ENCODE results near the gene ALK.

ALK gene

GRCh38 chr2:29562896-29563295 is 358.5 kb downstream of the ALK start:
- Mint-ChIP-seq H3K9me3 (no peaks in the 10 kb centered on the region), H3K27ac (no peak overlapping the region), H3K27me3 (no peaks in the 10 kb centered on the region), H3K36me3 (no peaks in the 10 kb centered on the region), H3K4me3 (no peak overlapping the region), H3K4me1 (no peaks in the 10 kb centered on the region)
- no peak for ATAC-seq

GRCh38 chr2:29562319-29562718 is 359.1 kb downstream of the ALK start:
- H3K27me3 Mint-ChIP-seq: no peaks in the 10 kb centered on the region
- H3K4me3 Mint-ChIP-seq: no peak overlapping the region
- ATAC-seq: no peak
- no peaks in the 10 kb centered on the region for H3K36me3 Mint-ChIP-seq
- no peaks in the 10 kb centered on the region for H3K9me3 Mint-ChIP-seq
- no peak overlapping the region for H3K27ac Mint-ChIP-seq
- no peaks in the 10 kb centered on the region for H3K4me1 Mint-ChIP-seq

GRCh38 chr2:29561628-29562027 is 359.8 kb downstream of the ALK start:
- H3K27me3 Mint-ChIP-seq: no peaks in the 10 kb centered on the region
- ATAC-seq: no peak
- H3K4me3 Mint-ChIP-seq: no peak overlapping the region
- H3K36me3 Mint-ChIP-seq: no peaks in the 10 kb centered on the region
- H3K27ac Mint-ChIP-seq: no peak overlapping the region
- no peaks in the 10 kb centered on the region for H3K4me1 Mint-ChIP-seq
- H3K9me3 Mint-ChIP-seq: no peaks in the 10 kb centered on the region

GRCh38 chr2:29561181-29561580 is 360.2 kb downstream of the ALK start:
- H3K4me1 Mint-ChIP-seq: no peaks in the 10 kb centered on the region
- no peak overlapping the region for H3K4me3 Mint-ChIP-seq
- no peaks in the 10 kb centered on the region for H3K9me3 Mint-ChIP-seq
- H3K36me3 Mint-ChIP-seq: no peaks in the 10 kb centered on the region
- no peak for ATAC-seq
- no peak overlapping the region for H3K27ac Mint-ChIP-seq
- no peaks in the 10 kb centered on the region for H3K27me3 Mint-ChIP-seq

GRCh38 chr2:29560566-29560965 is 360.8 kb downstream of the ALK start:
- H3K27ac Mint-ChIP-seq: no peak overlapping the region
- no peaks in the 10 kb centered on the region for H3K9me3 Mint-ChIP-seq
- no peaks in the 10 kb centered on the region for H3K4me1 Mint-ChIP-seq
- no peak for ATAC-seq
- H3K27me3 Mint-ChIP-seq: no peaks in the 10 kb centered on the region
- no peak overlapping the region for H3K4me3 Mint-ChIP-seq
- no peaks in the 10 kb centered on the region for H3K36me3 Mint-ChIP-seq

GRCh38 chr2:29560030-29560429 is 361.4 kb downstream of the ALK start:
- H3K36me3 Mint-ChIP-seq: no peaks in the 10 kb centered on the region
- H3K4me3 Mint-ChIP-seq: no peak overlapping the region
- no peak overlapping the region for H3K27ac Mint-ChIP-seq
- H3K9me3 Mint-ChIP-seq: no peaks in the 10 kb centered on the region
- H3K27me3 Mint-ChIP-seq: no peaks in the 10 kb centered on the region
- no peak for ATAC-seq
- H3K4me1 Mint-ChIP-seq: no peaks in the 10 kb centered on the region

GRCh38 chr2:29559578-29559977 is 361.8 kb downstream of the ALK start:
- no peak overlapping the region for H3K27ac Mint-ChIP-seq
- H3K4me1 Mint-ChIP-seq: no peaks in the 10 kb centered on the region
- no peak for ATAC-seq
- peaks cover 2% of the 10 kb centered on the region for H3K27me3 Mint-ChIP-seq
- H3K9me3 Mint-ChIP-seq: no peaks in the 10 kb centered on the region
- no peaks in the 10 kb centered on the region for H3K36me3 Mint-ChIP-seq
- H3K4me3 Mint-ChIP-seq: no peak overlapping the region

GRCh38 chr2:29558097-29558496 is 363.3 kb downstream of the ALK start:
- Mint-ChIP-seq H3K4me1 (no peaks in the 10 kb centered on the region), H3K27me3 (peaks cover 12% of the 10 kb centered on the region), H3K4me3 (no peak overlapping the region), H3K36me3 (no peaks in the 10 kb centered on the region), H3K9me3 (no peaks in the 10 kb centered on the region), H3K27ac (no peak overlapping the region)
- ATAC-seq: no peak

- peaks cover 12% of the 10 kb centered on the region for H3K27me3 Mint-ChIP-seq
- H3K27ac Mint-ChIP-seq: no peak overlapping the region
- no peaks in the 10 kb centered on the region for H3K4me1 Mint-ChIP-seq
- H3K4me3 Mint-ChIP-seq: no peak overlapping the region
- no peak for ATAC-seq
- no peaks in the 10 kb centered on the region for H3K36me3 Mint-ChIP-seq
- peaks cover 3% of the 10 kb centered on the region for H3K9me3 Mint-ChIP-seq
Measured at GRCh38 chr2:29557268-29557667, 364.1 kb downstream of the ALK start.

- Mint-ChIP-seq H3K27me3 (peaks cover 23% of the 10 kb centered on the region), H3K27ac (no peak overlapping the region), H3K9me3 (peaks cover 3% of the 10 kb centered on the region), H3K36me3 (no peaks in the 10 kb centered on the region), H3K4me1 (no peaks in the 10 kb centered on the region), H3K4me3 (no peak overlapping the region)
- ATAC-seq: no peak
Measured at GRCh38 chr2:29549069-29549380, 372.4 kb downstream of the ALK start.

GRCh38 chr2:29544917-29545316 is 376.5 kb downstream of the ALK start:
- H3K27ac Mint-ChIP-seq: no peak overlapping the region
- peaks cover 18% of the 10 kb centered on the region for H3K27me3 Mint-ChIP-seq
- no peaks in the 10 kb centered on the region for H3K9me3 Mint-ChIP-seq
- H3K36me3 Mint-ChIP-seq: no peaks in the 10 kb centered on the region
- H3K4me1 Mint-ChIP-seq: no peaks in the 10 kb centered on the region
- H3K4me3 Mint-ChIP-seq: no peak overlapping the region
- ATAC-seq: no peak

GRCh38 chr2:29544031-29544430 is 377.4 kb downstream of the ALK start:
- Mint-ChIP-seq H3K4me1 (no peaks in the 10 kb centered on the region), H3K27me3 (peaks cover 18% of the 10 kb centered on the region), H3K9me3 (no peaks in the 10 kb centered on the region), H3K36me3 (no peaks in the 10 kb centered on the region), H3K4me3 (no peak overlapping the region), H3K27ac (no peak overlapping the region)
- no peak for ATAC-seq

- Mint-ChIP-seq H3K4me1 (no peaks in the 10 kb centered on the region), H3K27ac (no peak overlapping the region), H3K36me3 (no peaks in the 10 kb centered on the region), H3K9me3 (no peaks in the 10 kb centered on the region), H3K4me3 (no peak overlapping the region), H3K27me3 (no peaks in the 10 kb centered on the region)
- no peak for ATAC-seq
Measured at GRCh38 chr2:29535188-29535587, 386.2 kb downstream of the ALK start.

GRCh38 chr2:29532436-29532835 is 388.9 kb downstream of the ALK start:
- Mint-ChIP-seq H3K27me3 (no peaks in the 10 kb centered on the region), H3K4me1 (no peaks in the 10 kb centered on the region), H3K27ac (no peak overlapping the region), H3K36me3 (no peaks in the 10 kb centered on the region), H3K4me3 (no peak overlapping the region), H3K9me3 (no peaks in the 10 kb centered on the region)
- ATAC-seq: no peak

GRCh38 chr2:29531626-29532025 is 389.8 kb downstream of the ALK start:
- H3K36me3 Mint-ChIP-seq: no peaks in the 10 kb centered on the region
- no peak overlapping the region for H3K4me3 Mint-ChIP-seq
- H3K4me1 Mint-ChIP-seq: no peaks in the 10 kb centered on the region
- no peaks in the 10 kb centered on the region for H3K9me3 Mint-ChIP-seq
- no peak overlapping the region for H3K27ac Mint-ChIP-seq
- no peak for ATAC-seq
- no peaks in the 10 kb centered on the region for H3K27me3 Mint-ChIP-seq

GRCh38 chr2:29530281-29530680 is 391.1 kb downstream of the ALK start:
- Mint-ChIP-seq H3K36me3 (no peaks in the 10 kb centered on the region), H3K9me3 (no peaks in the 10 kb centered on the region), H3K4me3 (no peak overlapping the region), H3K27ac (no peak overlapping the region), H3K27me3 (no peaks in the 10 kb centered on the region), H3K4me1 (no peaks in the 10 kb centered on the region)
- no peak for ATAC-seq

GRCh38 chr2:29528891-29529520 is 392.4 kb downstream of the ALK start:
- H3K27me3 Mint-ChIP-seq: peaks cover 9% of the 10 kb centered on the region
- no peak overlapping the region for H3K27ac Mint-ChIP-seq
- peaks cover 4% of the 10 kb centered on the region for H3K9me3 Mint-ChIP-seq
- H3K4me3 Mint-ChIP-seq: no peak overlapping the region
- H3K4me1 Mint-ChIP-seq: no peaks in the 10 kb centered on the region
- H3K36me3 Mint-ChIP-seq: no peaks in the 10 kb centered on the region
- ATAC-seq: no peak
